Measurements from ENCODE around the gene CFAP210.

Gene CFAP210

DNA sequence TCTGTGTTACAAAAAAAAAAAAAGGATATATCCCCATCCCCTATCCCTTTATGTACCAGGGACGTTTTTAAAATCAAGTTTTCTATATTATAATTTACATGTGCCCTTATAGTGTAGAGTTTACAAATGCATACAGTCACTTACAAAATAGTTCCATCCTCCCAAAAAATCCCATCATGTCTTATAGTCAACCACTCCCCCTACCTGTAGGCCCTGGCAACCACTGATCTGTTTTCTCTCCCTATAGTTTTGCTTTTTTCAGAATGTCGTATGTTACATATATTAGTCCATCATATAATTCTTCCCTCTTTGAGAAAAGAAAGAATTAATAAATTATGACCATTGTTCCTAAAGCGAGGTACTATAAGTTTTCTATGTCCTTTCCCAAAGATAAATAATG, 17.8 kb downstream of the CFAP210 start:
- no peaks in the 10 kb centered on the region for H4K20me1 ChIP-seq (ENCODE audit: insufficient read depth)
- no peaks in the 10 kb centered on the region for H3K79me2 ChIP-seq (ENCODE audit: insufficient read depth, low read depth)
- no peak overlapping the region for H3K9ac ChIP-seq
- no peaks in the 10 kb centered on the region for H3K4me1 ChIP-seq (ENCODE audit: low read depth, poor library complexity, severe bottlenecking)
- no peak overlapping the region for H2AFZ ChIP-seq (ENCODE audit: low read depth)
- TF ChIP-seq, protein P1, sequence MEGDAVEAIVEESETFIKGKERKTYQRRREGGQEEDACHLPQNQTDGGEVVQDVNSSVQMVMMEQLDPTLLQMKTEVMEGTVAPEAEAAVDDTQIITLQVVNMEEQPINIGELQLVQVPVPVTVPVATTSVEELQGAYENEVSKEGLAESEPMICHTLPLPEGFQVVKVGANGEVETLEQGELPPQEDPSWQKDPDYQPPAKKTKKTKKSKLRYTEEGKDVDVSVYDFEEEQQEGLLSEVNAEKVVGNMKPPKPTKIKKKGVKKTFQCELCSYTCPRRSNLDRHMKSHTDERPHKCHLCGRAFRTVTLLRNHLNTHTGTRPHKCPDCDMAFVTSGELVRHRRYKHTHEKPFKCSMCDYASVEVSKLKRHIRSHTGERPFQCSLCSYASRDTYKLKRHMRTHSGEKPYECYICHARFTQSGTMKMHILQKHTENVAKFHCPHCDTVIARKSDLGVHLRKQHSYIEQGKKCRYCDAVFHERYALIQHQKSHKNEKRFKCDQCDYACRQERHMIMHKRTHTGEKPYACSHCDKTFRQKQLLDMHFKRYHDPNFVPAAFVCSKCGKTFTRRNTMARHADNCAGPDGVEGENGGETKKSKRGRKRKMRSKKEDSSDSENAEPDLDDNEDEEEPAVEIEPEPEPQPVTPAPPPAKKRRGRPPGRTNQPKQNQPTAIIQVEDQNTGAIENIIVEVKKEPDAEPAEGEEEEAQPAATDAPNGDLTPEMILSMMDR (conservative IDR thresholded peaks at IDR 0.05; ENCODE audit: low read depth, low read length), result no peak
- H3K27ac ChIP-seq, result no peak overlapping the region
- H3K36me3 ChIP-seq (ENCODE audit: insufficient read depth), result no peaks in the 10 kb centered on the region
- no peaks in the 10 kb centered on the region for H3K27me3 ChIP-seq (ENCODE audit: insufficient read depth, low read depth)
- no peak overlapping the region for H3K4me3 ChIP-seq (IDR thresholded peaks at IDR 0.05; ENCODE audit: insufficient read depth, low read depth, low read length)
- H3K4me2 ChIP-seq, result no peak overlapping the region

DNA sequence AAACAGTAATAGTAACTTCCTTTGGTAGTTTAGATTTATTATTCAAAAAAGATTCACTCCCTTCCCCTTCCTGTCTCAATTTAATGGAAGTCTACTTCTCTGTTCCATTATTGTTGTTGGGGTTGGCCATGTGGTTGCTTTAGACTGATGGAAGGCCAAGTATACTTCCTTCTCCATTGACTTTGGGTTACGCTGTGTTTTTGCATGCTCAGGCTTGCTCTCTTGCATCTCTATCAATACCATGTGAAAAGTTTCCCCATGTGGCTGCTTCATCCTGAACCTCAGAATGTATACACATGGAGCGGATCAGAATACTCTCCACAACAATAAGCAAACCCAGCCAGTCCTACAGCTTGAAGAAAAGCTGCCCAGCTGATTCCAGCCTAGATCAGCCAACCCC, 20.3 kb downstream of the CFAP210 start:
- TF ChIP-seq, protein P1 (conservative IDR thresholded peaks at IDR 0.05; ENCODE audit: low read depth, low read length), result no peak
- no peak overlapping the region for H3K9ac ChIP-seq

DNA sequence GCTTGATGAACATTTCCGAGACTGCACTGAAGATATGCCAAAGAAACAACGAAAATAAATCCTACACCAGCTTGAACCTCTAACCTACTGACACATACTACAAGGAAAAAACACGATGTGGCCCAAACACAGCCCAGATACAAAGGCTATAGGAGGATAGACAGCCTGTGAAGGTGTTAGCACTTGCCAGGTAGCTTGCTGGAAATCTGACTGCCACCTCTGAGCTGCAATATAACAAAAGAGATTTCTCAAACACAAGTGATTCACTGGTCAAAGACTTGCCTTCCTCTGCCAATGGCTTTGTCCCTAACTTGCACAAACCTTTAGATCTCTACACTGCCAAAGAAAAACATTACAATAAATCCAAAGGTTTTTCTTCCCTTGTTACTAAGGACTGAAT, 21.1 kb downstream of the CFAP210 start:
- H3K4me3 ChIP-seq (IDR thresholded peaks at IDR 0.05; ENCODE audit: insufficient read depth, low read depth, low read length), result no peak overlapping the region
- H3K9ac ChIP-seq, result no peak overlapping the region
- no peaks in the 10 kb centered on the region for H3K4me1 ChIP-seq (ENCODE audit: low read depth, poor library complexity, severe bottlenecking)
- H3K36me3 ChIP-seq (ENCODE audit: insufficient read depth), result no peaks in the 10 kb centered on the region
- no peak overlapping the region for H3K27ac ChIP-seq
- TF ChIP-seq, protein P1 (conservative IDR thresholded peaks at IDR 0.05; ENCODE audit: low read depth, low read length), result no peak
- no peak overlapping the region for H2AFZ ChIP-seq (ENCODE audit: low read depth)
- no peaks in the 10 kb centered on the region for H4K20me1 ChIP-seq (ENCODE audit: insufficient read depth)
- H3K4me2 ChIP-seq, result no peak overlapping the region
- H3K79me2 ChIP-seq (ENCODE audit: insufficient read depth, low read depth), result no peaks in the 10 kb centered on the region
- no peaks in the 10 kb centered on the region for H3K27me3 ChIP-seq (ENCODE audit: insufficient read depth, low read depth)

More for the DNA sequence above, 20.3 kb downstream of the CFAP210 start:
- Histone ChIP-seq H2AFZ (ENCODE audit: low read depth) (no peak overlapping the region), H3K36me3 (ENCODE audit: insufficient read depth) (no peaks in the 10 kb centered on the region), H3K27ac (no peak overlapping the region), H4K20me1 (ENCODE audit: insufficient read depth) (no peaks in the 10 kb centered on the region), H3K4me1 (ENCODE audit: low read depth, poor library complexity, severe bottlenecking) (no peaks in the 10 kb centered on the region), H3K4me3 (IDR thresholded peaks at IDR 0.05; ENCODE audit: insufficient read depth, low read depth, low read length) (no peak overlapping the region), H3K27me3 (ENCODE audit: insufficient read depth, low read depth) (no peaks in the 10 kb centered on the region), H3K4me2 (no peak overlapping the region), H3K79me2 (ENCODE audit: insufficient read depth, low read depth) (no peaks in the 10 kb centered on the region)

DNA sequence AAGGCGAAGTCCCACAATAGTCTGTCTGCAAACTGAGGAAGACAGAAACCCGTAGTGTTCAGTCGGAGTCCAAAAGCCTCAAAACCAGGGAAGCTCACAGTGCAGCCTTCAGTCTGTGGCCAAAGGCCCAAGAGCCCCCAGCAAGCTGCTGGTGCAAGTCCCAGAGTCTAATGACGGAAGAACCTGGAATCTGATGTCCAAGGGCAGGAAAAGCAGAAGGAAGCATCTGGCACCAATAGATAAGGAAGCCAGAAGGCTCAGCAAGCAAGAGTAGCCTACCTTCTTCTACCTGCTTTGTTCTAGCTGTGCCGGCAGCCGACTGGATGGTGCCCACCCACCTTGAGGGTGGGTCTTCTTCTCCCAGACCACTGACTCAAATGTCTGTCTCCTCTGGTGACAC, 21.8 kb downstream of the CFAP210 start:
- Histone ChIP-seq H3K4me2 (no peak overlapping the region), H3K4me1 (ENCODE audit: low read depth, poor library complexity, severe bottlenecking) (no peaks in the 10 kb centered on the region), H3K27me3 (ENCODE audit: insufficient read depth, low read depth) (no peaks in the 10 kb centered on the region), H3K27ac (no peak overlapping the region), H3K9ac (no peak overlapping the region), H2AFZ (ENCODE audit: low read depth) (no peak overlapping the region), H4K20me1 (ENCODE audit: insufficient read depth) (no peaks in the 10 kb centered on the region), H3K36me3 (ENCODE audit: insufficient read depth) (no peaks in the 10 kb centered on the region), H3K4me3 (IDR thresholded peaks at IDR 0.05; ENCODE audit: insufficient read depth, low read depth, low read length) (no peak overlapping the region), H3K79me2 (ENCODE audit: insufficient read depth, low read depth) (no peaks in the 10 kb centered on the region)
- TF ChIP-seq, protein P1 (conservative IDR thresholded peaks at IDR 0.05; ENCODE audit: low read depth, low read length), result no peak

Measured in KMS-11 (cell line).